GM04503 (cell line): ENCODE measurements around the gene SALL1.

Experiments
- DNase-seq: peaks from one replicate; pipeline ENCODE4 v3.0.0-alpha.2; 2012; ENCODE audit warnings: low read depth

SALL1 gene

GRCh38 chr16:51141106-51141505 is 10.0 kb downstream of the SALL1 start:
- DNase-seq, result no peak

- no peak for DNase-seq
Measured at GRCh38 chr16:51140112-51140511, 11.0 kb downstream of the SALL1 start.

- DNase-seq, result no peak
Measured at GRCh38 chr16:51139568-51139967, 11.5 kb downstream of the SALL1 start.

- DNase-seq, result no peak
Measured at GRCh38 chr16:51138178-51138577, 12.9 kb downstream of the SALL1 start.

- DNase-seq, result no peak
Measured at GRCh38 chr16:51137097-51137496, 14.0 kb downstream of the SALL1 start.

- DNase-seq, result no peak
Measured at GRCh38 chr16:51134876-51135275, 16.2 kb downstream of the SALL1 start.

GRCh38 chr16:51134269-51134812 is 16.7 kb downstream of the SALL1 start:
- DNase-seq, result no peak

GRCh38 chr16:51133688-51134087 is 17.4 kb downstream of the SALL1 start:
- DNase-seq, result no peak

- no peak for DNase-seq
Measured at GRCh38 chr16:51133183-51133582, 17.9 kb downstream of the SALL1 start.

GRCh38 chr16:51132490-51133115 is 18.5 kb downstream of the SALL1 start:
- DNase-seq, result no peak

- DNase-seq, result no peak
Measured at GRCh38 chr16:51131619-51132018, 19.5 kb downstream of the SALL1 start.

GRCh38 chr16:51129105-51129504 is 22.0 kb downstream of the SALL1 start:
- DNase-seq, result no peak

- DNase-seq, result no peak
Measured at GRCh38 chr16:51125992-51126391, 25.1 kb downstream of the SALL1 start.

GRCh38 chr16:51124896-51125295 is 26.2 kb downstream of the SALL1 start:
- DNase-seq, result no peak

GRCh38 chr16:51121850-51122249 is 29.2 kb downstream of the SALL1 start:
- no peak for DNase-seq

- no peak for DNase-seq
Measured at GRCh38 chr16:51120730-51121347, 30.2 kb downstream of the SALL1 start.

- DNase-seq, result no peak
Measured at GRCh38 chr16:51119973-51120729, 30.9 kb downstream of the SALL1 start.

- DNase-seq, result no peak
Measured at GRCh38 chr16:51119556-51119955, 31.5 kb downstream of the SALL1 start.

- no peak for DNase-seq
Measured at GRCh38 chr16:51116353-51116752, 34.7 kb downstream of the SALL1 start.

- no peak for DNase-seq
Measured at GRCh38 chr16:51114382-51114781, 36.7 kb downstream of the SALL1 start.

GRCh38 chr16:51113236-51114125 is 37.6 kb downstream of the SALL1 start:
- no peak for DNase-seq

- no peak for DNase-seq
Measured at GRCh38 chr16:51112323-51112722, 38.7 kb downstream of the SALL1 start.
